NT2/D1 (cell line): Measurements from ENCODE around the gene PTPRN2.

Source experiments
- DNase-seq: peaks from one replicate; pipeline ENCODE4 v3.0.0-alpha.2; 2011; ENCODE audit warnings: low read depth, low spot score
- H3K27me3 ChIP-seq: 2 replicates; pipeline ENCODE4 v1.6.0; 2011; ENCODE audit warnings: mild to moderate bottlenecking; ENCODE audit not compliant: insufficient read length, insufficient read depth
- H3K36me3 ChIP-seq: 2 replicates; pipeline ENCODE4 v1.6.1; 2011; ENCODE audit warnings: mild to moderate bottlenecking, low read length, mixed read lengths; ENCODE audit not compliant: insufficient read depth, insufficient read length
- H3K4me1 ChIP-seq: 2 replicates; pipeline ENCODE4 v1.5.1; 2011; ENCODE audit not compliant: insufficient read depth, insufficient read length
- H3K4me3 ChIP-seq: 2 replicates; pipeline ENCODE4 v1.5.1; 2011; ENCODE audit warnings: low read depth; ENCODE audit not compliant: insufficient read length
- H3K9ac ChIP-seq: 2 replicates; pipeline ENCODE4 v1.6.0; 2011; ENCODE audit warnings: low read depth; ENCODE audit not compliant: insufficient read length
- H3K9me3 ChIP-seq: 2 replicates; pipeline ENCODE4 v1.5.1; 2011; ENCODE audit warnings: mild to moderate bottlenecking, low read length; ENCODE audit not compliant: insufficient read depth
- SUZ12 ChIP-seq: IDR thresholded peaks from 2 replicates; pipeline ENCODE4 v1.6.1; 2011; ENCODE audit not compliant: insufficient read length, insufficient read depth; ENCODE audit errors: extremely low read depth
- YY1 ChIP-seq: IDR thresholded peaks from 2 replicates; pipeline ENCODE4 v1.6.1; 2011; ENCODE audit not compliant: insufficient read length, insufficient read depth
- ZNF274 ChIP-seq: IDR thresholded peaks from 2 replicates; pipeline ENCODE4 v1.6.1; 2011; ENCODE audit warnings: mild to moderate bottlenecking, low read depth, low read length

The PTPRN2 gene

DNA sequence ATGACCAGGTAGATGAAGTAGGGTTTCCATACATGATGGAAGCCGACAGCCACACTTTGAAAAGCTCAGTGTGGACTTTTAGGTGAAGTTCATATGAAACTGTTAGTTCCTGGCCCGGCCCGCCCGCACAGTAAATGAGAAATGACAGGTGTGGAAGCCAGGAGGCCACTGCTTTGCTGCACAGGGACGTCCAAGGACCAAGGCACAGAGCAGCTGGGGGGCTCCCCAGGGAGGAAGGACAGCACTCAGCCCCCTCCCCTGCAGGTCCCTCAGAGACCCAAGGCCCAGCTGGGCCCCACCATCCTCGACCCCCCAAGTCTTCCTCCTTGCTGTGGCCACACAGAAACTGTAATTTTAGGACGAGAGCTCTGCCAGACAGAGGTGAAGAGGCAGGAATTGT is 219.2 kb downstream of the PTPRN2 start:
- no peak overlapping the region for H3K4me3 ChIP-seq
- H3K9ac ChIP-seq = no peak overlapping the region
- no peaks in the 10 kb centered on the region for H3K27me3 ChIP-seq
- no peak for DNase-seq
- no peaks in the 10 kb centered on the region for H3K9me3 ChIP-seq
- no peaks in the 10 kb centered on the region for H3K36me3 ChIP-seq
- no peaks in the 10 kb centered on the region for H3K4me1 ChIP-seq
- TF ChIP-seq ZNF274 = no peak
- TF ChIP-seq SUZ12 = no peak
- no peak for TF ChIP-seq YY1

DNA sequence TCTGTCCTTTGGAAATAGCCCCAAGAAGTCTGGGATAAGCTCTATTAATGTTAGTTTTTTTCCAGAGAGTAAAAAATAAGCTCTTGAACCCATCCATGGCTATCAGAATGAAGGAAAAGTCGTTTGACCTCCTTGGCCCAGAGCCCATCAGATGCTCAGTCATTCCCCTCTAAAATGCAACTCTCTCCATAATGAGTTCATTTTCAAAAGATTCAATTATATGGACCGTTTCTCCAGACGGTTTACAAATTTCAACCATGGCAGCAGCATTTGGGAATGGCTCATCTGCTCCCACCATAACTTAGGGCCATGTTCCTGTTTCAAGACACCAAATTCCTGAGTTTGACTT is 220.0 kb downstream of the PTPRN2 start:
- TF ChIP-seq YY1 = no peak
- no peak overlapping the region for H3K4me3 ChIP-seq
- no peaks in the 10 kb centered on the region for H3K9me3 ChIP-seq
- DNase-seq = no peak
- no peaks in the 10 kb centered on the region for H3K36me3 ChIP-seq
- H3K27me3 ChIP-seq = no peaks in the 10 kb centered on the region
- H3K4me1 ChIP-seq = no peaks in the 10 kb centered on the region
- H3K9ac ChIP-seq = no peak overlapping the region

DNA sequence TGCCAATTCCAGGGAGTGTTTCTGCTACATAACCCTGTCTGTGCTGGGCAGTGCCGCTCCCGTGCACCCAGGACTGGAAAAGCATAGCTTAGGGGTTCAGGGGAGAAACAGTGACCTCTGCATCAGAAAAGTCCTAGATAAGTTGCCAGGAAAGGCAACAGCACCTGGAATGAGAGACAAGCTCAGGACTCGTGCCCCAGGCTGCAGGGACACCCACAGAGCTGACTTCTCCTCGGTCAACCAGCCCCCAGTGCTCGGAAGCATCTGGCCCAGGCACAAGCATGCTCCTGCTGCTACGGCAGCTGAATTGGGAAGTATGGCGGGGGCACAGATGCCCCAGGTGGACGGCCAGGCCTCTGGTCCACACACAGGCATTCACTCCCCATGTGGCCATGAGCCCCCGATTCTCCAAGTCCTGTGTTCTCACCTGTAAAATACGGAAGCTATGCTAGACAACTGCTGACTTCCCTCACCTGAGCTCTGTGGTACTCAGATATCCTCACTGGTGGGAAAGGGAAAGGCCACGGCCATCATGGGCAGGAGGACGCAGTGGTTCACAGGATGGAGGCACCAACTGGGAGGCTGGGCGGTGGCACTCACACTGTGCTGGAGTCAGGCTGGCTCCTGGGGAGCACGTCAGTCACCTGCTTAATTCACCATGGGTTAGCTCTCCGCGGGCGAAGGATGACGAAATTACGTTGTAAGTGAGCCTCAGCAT is 220.5 kb downstream of the PTPRN2 start:
- no peak for DNase-seq
- H3K9ac ChIP-seq = no peak overlapping the region
- TF ChIP-seq ZNF274 (no peak), SUZ12 (no peak), YY1 (no peak)
- H3K27me3 ChIP-seq = no peaks in the 10 kb centered on the region
- H3K36me3 ChIP-seq = no peaks in the 10 kb centered on the region
- H3K4me1 ChIP-seq = no peaks in the 10 kb centered on the region
- no peak overlapping the region for H3K4me3 ChIP-seq
- H3K9me3 ChIP-seq = no peaks in the 10 kb centered on the region

DNA sequence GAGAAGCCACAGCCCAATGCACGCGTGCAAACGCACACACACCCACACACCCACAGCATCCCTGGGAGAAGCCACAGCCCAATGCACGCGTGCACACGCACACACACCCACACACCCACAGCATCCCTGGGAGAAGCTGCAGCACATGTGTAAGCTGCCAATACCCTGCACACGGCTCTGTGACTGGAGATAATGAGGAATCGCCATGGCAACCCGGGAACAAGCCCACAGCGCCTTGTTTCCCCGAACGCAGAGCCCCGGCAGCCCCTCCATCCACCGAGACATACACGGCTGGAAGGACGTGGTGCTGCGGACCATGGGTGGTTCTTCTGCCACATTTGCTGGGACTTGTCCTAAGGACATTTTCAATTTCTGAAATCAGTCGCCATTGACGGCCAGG is 221.3 kb downstream of the PTPRN2 start:
- H3K27me3 ChIP-seq = no peaks in the 10 kb centered on the region
- no peaks in the 10 kb centered on the region for H3K36me3 ChIP-seq
- no peak overlapping the region for H3K9ac ChIP-seq
- TF ChIP-seq ZNF274 = no peak
- TF ChIP-seq SUZ12 = no peak
- TF ChIP-seq YY1 = no peak
- DNase-seq = no peak
- no peaks in the 10 kb centered on the region for H3K4me1 ChIP-seq
- no peak overlapping the region for H3K4me3 ChIP-seq
- no peaks in the 10 kb centered on the region for H3K9me3 ChIP-seq

DNA sequence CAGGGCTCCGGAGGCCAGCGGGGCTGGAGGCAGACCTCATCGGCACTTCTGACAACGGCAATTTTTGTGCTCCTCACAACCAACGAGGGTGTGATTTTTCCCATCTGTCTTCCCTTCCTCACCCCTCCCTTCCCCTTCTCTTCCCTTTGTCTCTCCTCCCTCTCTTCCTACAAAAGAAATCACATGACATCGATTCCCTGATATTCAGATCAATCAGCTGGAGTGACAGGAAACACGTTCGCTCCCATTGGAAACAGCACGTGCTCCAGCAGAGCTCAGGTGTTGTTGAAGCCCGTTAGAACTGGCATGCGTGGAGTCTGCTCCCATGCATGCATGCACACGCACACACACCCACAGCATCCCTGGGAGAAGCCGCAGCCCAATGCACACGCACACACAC is 222.4 kb downstream of the PTPRN2 start:
- TF ChIP-seq ZNF274 (no peak), YY1 (no peak), SUZ12 (no peak)
- Histone ChIP-seq H3K9ac (no peak overlapping the region), H3K27me3 (no peaks in the 10 kb centered on the region), H3K4me3 (no peak overlapping the region), H3K9me3 (no peaks in the 10 kb centered on the region), H3K4me1 (no peaks in the 10 kb centered on the region), H3K36me3 (no peaks in the 10 kb centered on the region)
- no peak for DNase-seq

DNA sequence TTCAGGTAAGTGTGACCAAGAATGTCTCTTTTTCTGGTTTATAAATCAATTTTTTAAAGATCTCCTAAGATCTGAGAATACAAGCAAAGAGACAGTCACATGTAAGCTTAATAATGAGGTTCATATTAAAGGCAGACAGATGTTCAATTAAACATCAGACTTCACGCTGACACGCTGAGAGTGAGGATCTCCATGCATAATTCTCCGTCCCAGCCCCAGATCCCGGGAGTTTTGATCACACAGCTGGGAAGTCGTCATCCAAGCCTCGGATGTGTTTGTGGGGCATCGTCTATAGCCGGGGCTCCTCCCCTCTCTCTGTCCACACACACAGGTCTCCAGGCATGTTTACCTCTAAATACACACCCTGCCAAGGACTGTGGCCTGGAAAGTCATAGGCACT is 223.2 kb downstream of the PTPRN2 start:
- Histone ChIP-seq H3K9me3 (no peaks in the 10 kb centered on the region), H3K27me3 (no peaks in the 10 kb centered on the region), H3K36me3 (no peaks in the 10 kb centered on the region), H3K4me1 (no peaks in the 10 kb centered on the region), H3K9ac (no peak overlapping the region), H3K4me3 (no peak overlapping the region)
- no peak for DNase-seq
- TF ChIP-seq SUZ12 (no peak), ZNF274 (no peak), YY1 (no peak)

DNA sequence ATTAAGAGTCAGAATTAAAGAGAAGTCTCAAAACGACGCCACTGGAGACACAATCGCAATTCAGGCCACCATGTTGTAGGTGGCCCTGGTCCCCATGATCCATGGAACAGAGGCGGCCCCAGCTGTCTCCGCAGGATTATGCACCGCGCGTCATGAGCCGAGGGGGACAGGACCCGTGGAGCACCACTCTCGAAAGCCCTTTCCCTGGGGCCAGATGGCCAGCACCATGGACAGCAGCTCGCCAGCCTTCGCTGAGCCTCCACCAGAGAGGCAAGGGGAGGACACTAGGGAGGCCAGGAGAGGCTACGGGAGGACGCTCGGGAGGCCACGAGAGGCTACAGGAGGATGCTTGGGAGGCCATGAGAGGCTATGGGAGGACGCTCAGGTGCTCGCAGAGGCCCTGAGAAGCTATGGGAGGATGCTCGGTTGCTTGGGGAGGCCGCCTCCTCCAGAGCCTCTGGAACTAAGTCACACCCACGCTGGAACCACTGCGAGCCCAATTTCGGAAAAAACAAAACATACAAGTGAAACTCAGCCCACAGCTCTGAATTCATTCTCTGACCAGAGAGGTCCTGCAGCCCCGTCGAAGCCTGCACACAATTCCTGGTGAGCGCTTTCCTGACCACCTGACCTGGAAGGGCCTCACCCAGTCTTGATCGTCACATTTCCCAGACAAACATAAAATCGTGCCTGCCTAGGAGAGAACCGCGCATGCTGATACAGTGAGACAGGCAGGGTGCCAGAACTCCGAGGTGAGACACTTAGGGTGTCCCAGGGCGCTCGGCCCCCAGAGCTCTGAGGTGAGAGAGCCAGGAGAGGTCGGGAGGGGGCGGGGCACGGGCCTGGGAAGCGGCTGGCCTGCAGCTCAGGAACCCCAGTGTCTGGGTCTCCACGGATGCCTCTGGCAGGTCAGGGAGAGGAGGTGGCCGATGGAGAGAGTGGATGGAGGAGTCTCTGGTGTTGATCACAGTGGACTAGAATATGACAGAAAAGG is 224.4 kb downstream of the PTPRN2 start:
- DNase-seq = no peak

More for the DNA sequence above, 224.4 kb downstream of the PTPRN2 start:
- H3K27me3 ChIP-seq = no peaks in the 10 kb centered on the region
- TF ChIP-seq SUZ12 (no peak), ZNF274 (no peak)
- H3K4me1 ChIP-seq = no peaks in the 10 kb centered on the region
- H3K4me3 ChIP-seq = no peak overlapping the region
- no peak overlapping the region for H3K9ac ChIP-seq
- H3K36me3 ChIP-seq = no peaks in the 10 kb centered on the region
- no peaks in the 10 kb centered on the region for H3K9me3 ChIP-seq
